HepG2 (cell line): ENCODE data around the gene C14orf93. TPM values are rescaled to one million over a fixed set of nuclear protein-coding genes. Genes with fewer than 3 reads are reported as not detected.

Experiments
- PBX2 ChIP-seq: IDR thresholded peaks from 2 replicates; pipeline ENCODE4 v1.6.1; 2016; ENCODE audit warnings: control low read depth
- SNAPC2 ChIP-seq: sonication (generic); formaldehyde crosslinking; IDR thresholded peaks from 2 replicates; pipeline ENCODE4 v1.8.1; 2022; ENCODE audit warnings: mild to moderate bottlenecking, missing genetic modification reagents
- SP1 ChIP-seq, 2 experiments: fragments of 450-650 bp in 1 of 2; sonication (generic) in 1 of 2; formaldehyde crosslinking in 1 of 2; IDR thresholded peaks; 2 replicates each; pipeline versions ENCODE4 v1.4.0 to v1.6.1; 2016 to 2020; ENCODE audit warnings: missing genetic modification reagents in 1 of 2
- TEAD3 ChIP-seq: optimal IDR thresholded peaks from 2 replicates; pipeline ENCODE3; 2016; ENCODE audit warnings: borderline replicate concordance
- TRIM22 ChIP-seq: fragments of 450-650 bp; IDR thresholded peaks from 2 replicates; pipeline ENCODE4 v1.6.1; 2017
- ZBTB7A ChIP-seq: sonication (generic); formaldehyde crosslinking; IDR thresholded peaks from 2 replicates; pipeline ENCODE4 v1.8.0; 2022; ENCODE audit warnings: mild to moderate bottlenecking, missing genetic modification reagents
- ZNF160 ChIP-seq: sonication (generic); formaldehyde crosslinking; IDR thresholded peaks from 2 replicates; pipeline ENCODE4 v1.8.0; 2022; ENCODE audit warnings: mild to moderate bottlenecking, inconsistent platforms, missing genetic modification reagents
- ZNF263 ChIP-seq: sonication (generic); formaldehyde crosslinking; IDR thresholded peaks from 2 replicates; pipeline ENCODE4 v1.4.0; 2020; ENCODE audit warnings: missing genetic modification reagents
- ZNF564 ChIP-seq: sonication (generic); formaldehyde crosslinking; IDR thresholded peaks from 2 replicates; pipeline ENCODE4 v1.8.1; 2023; ENCODE audit warnings: mild to moderate bottlenecking, missing genetic modification reagents
- ZNF746 ChIP-seq: sonication (generic); formaldehyde crosslinking; IDR thresholded peaks from 2 replicates; pipeline ENCODE4 v1.8.0; 2022; ENCODE audit warnings: mild to moderate bottlenecking, missing genetic modification reagents
- ZNF768 ChIP-seq: sonication (generic); formaldehyde crosslinking; IDR thresholded peaks from 2 replicates; pipeline ENCODE4 v1.4.0; 2020; ENCODE audit warnings: missing genetic modification reagents
- ZNF781 ChIP-seq: sonication (generic); formaldehyde crosslinking; IDR thresholded peaks from 2 replicates; pipeline ENCODE4 v1.5.1; 2020; ENCODE audit warnings: borderline replicate concordance, mild to moderate bottlenecking, missing genetic modification reagents; ENCODE audit errors: not compliant biosample characterization
- polyA plus RNA-seq, 8 experiments: library from polyadenylated mRNA; depleted of rRNA in 3 of 8; stranded (reverse) in 7 of 8; unstranded in 1 of 8; fragments of >200 nt; fragmentation: Illumina TruSeq in 4 of 8; extraction: Trizol in 4 of 8; gene quantifications; 2 replicates each; pipeline versions ENCODE4 v1.2.1 to v1.2.3, GENCODE V29; 2011 to 2016; ENCODE audit warnings: low read depth in 4 of 8, missing spikeins in 1 of 8, mixed read lengths in 1 of 8; ENCODE audit not compliant: insufficient read depth in 1 of 8
- total RNA-seq, 5 experiments: library from RNA; depleted of rRNA; stranded (reverse); fragments of >200 nt; fragmentation: Illumina TruSeq; extraction: Trizol; gene quantifications; 2 replicates each; pipeline ENCODE4 v1.2.3, GENCODE V29; 2016; ENCODE audit warnings: low read depth in 1 of 5
- TF ChIP-seq, protein P1 (sequence below): sonication (generic); formaldehyde crosslinking; IDR thresholded peaks from 2 replicates; pipeline ENCODE4 v1.5.0; 2020; ENCODE audit warnings: missing genetic modification reagents, mild to moderate bottlenecking, borderline replicate concordance
- TF ChIP-seq, protein P2 (sequence below): sonication (generic); formaldehyde crosslinking; IDR thresholded peaks from 2 replicates; pipeline ENCODE4 v1.4.0; 2020; ENCODE audit warnings: low read depth, mild to moderate bottlenecking, missing genetic modification reagents
- TF ChIP-seq, protein P3 (sequence below): sonication (generic); formaldehyde crosslinking; IDR thresholded peaks from 2 replicates; pipeline ENCODE4 v1.4.0; 2020; ENCODE audit warnings: missing genetic modification reagents, borderline replicate concordance
- TF ChIP-seq, protein P4 (sequence below): sonication (generic); formaldehyde crosslinking; IDR thresholded peaks from 2 replicates; pipeline ENCODE4 v1.5.1; 2020; ENCODE audit warnings: mild to moderate bottlenecking, missing genetic modification reagents, borderline replicate concordance

Gene C14orf93
- total and polyA plus RNA-seq, 2 of the 13 experiments (the other 11 are each of a cell fraction or from before 2014, with no cell fraction given): 11.4 to 22.5 TPM

DNA sequence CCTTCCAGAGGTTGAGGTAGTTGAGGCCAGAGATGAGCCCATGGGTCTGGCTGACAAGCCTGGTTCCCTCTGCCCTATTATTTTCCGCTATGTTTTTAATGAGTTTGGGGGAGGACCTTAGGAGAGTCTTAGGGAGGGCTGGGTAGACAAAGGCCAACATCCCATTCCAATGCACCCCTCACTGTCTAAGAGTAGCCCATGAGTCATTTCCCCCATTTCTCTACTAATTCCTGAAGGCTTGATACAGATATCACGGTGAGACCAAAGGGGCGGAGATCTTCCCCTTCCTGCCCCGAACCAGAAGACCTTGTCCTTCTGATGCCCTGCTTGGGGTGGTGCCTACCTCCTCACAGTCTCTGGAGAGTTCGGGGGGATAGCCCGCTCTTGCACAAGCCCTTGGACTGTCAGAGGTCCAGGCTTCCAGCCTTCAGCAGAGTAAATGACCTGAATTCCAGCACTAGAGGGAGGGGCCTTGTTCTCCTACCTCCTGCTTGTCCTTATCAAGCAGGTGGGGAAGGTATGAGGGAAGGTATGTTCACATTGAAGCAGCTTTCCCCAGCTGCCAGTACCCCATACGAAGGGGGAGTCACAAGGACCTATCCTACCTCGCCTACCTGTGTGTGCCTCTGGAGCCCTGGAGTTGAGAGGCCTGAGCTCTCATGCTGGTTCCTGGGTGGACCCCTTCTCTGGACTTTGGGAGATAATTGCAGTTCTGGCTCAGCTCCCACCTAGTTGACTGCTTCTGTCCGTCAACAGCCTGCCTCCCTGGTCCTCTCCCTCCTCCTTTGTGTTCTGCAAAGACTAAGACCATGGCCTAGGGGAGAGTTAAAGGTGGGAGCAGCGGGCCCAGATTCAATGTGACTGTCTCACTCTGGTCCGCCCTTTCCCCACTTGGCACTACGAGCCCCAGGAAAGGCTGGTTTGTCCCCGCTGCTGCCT is 35.7 kb upstream of the C14orf93 start (continued):
- no peak for TF ChIP-seq TRIM22
- no peak for TF ChIP-seq ZNF768 (CRISPR knock-in tag)
- no peak for TF ChIP-seq ZNF781 (CRISPR knock-in tag)
- TF ChIP-seq, protein P1, sequence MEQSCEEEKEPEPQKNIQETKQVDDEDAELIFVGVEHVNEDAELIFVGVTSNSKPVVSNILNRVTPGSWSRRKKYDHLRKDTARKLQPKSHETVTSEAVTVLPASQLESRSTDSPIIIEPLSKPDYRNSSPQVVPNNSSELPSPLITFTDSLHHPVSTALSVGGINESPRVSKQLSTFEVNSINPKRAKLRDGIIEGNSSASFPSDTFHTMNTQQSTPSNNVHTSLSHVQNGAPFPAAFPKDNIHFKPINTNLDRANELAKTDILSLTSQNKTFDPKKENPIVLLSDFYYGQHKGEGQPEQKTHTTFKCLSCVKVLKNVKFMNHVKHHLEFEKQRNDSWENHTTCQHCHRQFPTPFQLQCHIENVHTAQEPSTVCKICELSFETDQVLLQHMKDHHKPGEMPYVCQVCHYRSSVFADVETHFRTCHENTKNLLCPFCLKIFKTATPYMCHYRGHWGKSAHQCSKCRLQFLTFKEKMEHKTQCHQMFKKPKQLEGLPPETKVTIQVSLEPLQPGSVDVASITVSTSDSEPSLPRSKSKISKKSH: no peak
- TF ChIP-seq ZNF564 (CRISPR knock-in tag): 0 out of 2 replicates have a peak, but pooled peaks have one; percentile 16
- TF ChIP-seq ZNF746 (CRISPR knock-in tag): 0 out of 2 replicates have a peak, but pooled peaks have one; percentile 26
- TF ChIP-seq, protein P2, sequence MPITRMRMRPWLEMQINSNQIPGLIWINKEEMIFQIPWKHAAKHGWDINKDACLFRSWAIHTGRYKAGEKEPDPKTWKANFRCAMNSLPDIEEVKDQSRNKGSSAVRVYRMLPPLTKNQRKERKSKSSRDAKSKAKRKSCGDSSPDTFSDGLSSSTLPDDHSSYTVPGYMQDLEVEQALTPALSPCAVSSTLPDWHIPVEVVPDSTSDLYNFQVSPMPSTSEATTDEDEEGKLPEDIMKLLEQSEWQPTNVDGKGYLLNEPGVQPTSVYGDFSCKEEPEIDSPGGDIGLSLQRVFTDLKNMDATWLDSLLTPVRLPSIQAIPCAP (CRISPR knock-in tag): no peak
- peak; percentile 82 for TF ChIP-seq TEAD3 (CRISPR knock-in tag)
- no peak for TF ChIP-seq ZNF160 (CRISPR knock-in tag)
- no peak for TF ChIP-seq PBX2
- TF ChIP-seq, protein P3, sequence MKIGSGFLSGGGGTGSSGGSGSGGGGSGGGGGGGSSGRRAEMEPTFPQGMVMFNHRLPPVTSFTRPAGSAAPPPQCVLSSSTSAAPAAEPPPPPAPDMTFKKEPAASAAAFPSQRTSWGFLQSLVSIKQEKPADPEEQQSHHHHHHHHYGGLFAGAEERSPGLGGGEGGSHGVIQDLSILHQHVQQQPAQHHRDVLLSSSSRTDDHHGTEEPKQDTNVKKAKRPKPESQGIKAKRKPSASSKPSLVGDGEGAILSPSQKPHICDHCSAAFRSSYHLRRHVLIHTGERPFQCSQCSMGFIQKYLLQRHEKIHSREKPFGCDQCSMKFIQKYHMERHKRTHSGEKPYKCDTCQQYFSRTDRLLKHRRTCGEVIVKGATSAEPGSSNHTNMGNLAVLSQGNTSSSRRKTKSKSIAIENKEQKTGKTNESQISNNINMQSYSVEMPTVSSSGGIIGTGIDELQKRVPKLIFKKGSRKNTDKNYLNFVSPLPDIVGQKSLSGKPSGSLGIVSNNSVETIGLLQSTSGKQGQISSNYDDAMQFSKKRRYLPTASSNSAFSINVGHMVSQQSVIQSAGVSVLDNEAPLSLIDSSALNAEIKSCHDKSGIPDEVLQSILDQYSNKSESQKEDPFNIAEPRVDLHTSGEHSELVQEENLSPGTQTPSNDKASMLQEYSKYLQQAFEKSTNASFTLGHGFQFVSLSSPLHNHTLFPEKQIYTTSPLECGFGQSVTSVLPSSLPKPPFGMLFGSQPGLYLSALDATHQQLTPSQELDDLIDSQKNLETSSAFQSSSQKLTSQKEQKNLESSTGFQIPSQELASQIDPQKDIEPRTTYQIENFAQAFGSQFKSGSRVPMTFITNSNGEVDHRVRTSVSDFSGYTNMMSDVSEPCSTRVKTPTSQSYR (CRISPR knock-in tag): 0 out of 2 replicates have a peak, but pooled peaks have one; percentile 6
- TF ChIP-seq, protein P4, sequence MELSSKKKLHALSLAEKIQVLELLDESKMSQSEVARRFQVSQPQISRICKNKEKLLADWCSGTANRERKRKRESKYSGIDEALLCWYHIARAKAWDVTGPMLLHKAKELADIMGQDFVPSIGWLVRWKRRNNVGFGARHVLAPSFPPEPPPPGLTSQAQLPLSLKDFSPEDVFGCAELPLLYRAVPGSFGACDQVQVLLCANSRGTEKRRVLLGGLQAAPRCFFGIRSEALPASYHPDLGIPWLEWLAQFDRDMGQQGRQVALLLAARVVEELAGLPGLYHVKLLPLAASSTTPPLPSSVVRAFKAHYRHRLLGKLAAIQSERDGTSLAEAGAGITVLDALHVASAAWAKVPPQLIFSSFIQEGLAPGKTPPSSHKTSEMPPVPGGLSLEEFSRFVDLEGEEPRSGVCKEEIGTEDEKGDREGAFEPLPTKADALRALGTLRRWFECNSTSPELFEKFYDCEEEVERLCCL (CRISPR knock-in tag): no peak
- no peak for TF ChIP-seq SP1 (IDR thresholded peaks at IDR 0.05)
- TF ChIP-seq SP1 (CRISPR knock-in tag; IDR thresholded peaks at IDR 0.05): no peak
- TF ChIP-seq ZNF263 (CRISPR knock-in tag): peak; percentile 94
- TF ChIP-seq ZBTB7A (CRISPR knock-in tag): peak; percentile 12; the same call in 1 of the 2 replicates
- TF ChIP-seq SNAPC2 (CRISPR knock-in tag): no peak
